Measurements from ENCODE around the gene AMER2.

AMER2 gene, protein sequence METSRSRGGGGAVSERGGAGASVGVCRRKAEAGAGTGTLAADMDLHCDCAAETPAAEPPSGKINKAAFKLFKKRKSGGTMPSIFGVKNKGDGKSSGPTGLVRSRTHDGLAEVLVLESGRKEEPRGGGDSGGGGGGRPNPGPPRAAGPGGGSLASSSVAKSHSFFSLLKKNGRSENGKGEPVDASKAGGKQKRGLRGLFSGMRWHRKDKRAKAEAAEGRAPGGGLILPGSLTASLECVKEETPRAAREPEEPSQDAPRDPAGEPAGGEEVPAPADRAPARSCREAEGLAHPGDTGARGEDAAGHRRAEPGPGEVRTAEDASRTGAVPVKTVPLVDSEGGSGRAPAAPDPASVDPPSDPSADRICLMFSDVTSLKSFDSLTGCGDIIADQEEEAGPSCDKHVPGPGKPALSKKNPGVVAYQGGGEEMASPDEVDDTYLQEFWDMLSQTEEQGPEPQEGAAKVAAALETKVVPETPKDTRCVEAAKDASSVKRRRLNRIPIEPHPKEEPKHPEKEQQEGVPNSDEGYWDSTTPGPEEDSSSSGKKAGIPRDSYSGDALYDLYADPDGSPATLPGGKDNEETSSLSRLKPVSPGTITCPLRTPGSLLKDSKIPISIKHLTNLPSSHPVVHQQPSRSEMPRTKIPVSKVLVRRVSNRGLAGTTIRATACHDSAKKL

DNA sequence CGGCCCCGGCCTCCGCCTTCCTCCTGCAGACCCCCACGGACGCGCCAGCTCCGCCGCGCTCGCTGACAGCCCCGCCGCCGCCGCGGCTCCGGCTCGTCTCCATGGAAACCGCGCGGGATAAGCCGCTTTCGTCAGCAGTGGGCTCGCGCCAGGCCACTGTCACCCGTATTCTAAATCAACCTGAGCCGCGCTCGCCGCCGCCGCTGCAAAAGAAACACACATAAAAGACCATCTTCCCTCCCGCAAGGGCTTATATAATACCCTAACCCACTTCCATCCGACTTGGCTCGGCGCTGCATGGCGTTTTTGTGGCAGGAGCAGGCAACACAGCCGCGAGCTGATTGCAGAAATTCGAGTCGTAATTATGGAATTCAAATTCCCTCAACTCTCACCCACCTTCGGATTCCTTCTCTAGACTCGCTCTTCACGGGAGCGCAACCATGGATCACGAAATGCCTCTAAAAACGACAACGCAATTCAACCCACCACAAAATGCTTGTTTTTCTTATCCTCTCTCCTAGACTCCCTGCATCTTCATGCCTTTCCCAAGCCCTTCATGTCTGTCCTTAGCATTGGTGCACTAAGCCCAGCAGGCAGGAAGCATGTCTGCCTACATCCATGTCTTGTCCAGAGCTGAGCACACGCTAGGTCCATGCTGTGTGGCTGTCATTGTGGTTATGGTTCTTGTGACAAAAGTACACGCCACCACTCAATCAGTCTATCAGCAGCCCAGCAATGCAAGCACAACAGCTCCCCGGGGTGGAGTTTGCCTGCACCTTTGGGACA, at the start of gene AMER2:
Gene AMER2 (minus strand): TSS at position 772 of the 786 bp plus-strand sequence. CDS start 669 bp downstream, at position 103.
- DNase-seq (ENCODE audit: low read depth in 2 of 2): no peak

DNA sequence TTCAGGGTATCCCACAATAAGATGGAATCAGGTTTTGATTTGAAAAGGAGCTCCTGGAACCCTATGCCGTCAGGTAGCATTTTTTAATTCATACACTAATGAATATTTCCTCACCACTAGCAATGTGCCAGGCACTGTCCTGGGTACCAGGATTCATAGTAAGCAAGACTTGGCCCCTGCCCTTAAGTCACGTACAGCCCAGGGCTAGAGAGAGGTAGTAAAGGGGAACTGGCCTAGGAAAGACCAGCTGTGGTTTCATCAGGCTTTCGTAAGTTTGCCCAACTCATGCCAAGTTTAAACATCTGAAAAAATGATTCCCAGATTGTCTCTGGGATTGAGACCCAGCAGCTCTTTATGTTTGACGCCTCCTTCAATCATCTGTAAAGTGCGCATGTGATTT, 45.9 kb upstream of the AMER2 start:
- DNase-seq (ENCODE audit: low read depth in 2 of 2): no peak

DNA sequence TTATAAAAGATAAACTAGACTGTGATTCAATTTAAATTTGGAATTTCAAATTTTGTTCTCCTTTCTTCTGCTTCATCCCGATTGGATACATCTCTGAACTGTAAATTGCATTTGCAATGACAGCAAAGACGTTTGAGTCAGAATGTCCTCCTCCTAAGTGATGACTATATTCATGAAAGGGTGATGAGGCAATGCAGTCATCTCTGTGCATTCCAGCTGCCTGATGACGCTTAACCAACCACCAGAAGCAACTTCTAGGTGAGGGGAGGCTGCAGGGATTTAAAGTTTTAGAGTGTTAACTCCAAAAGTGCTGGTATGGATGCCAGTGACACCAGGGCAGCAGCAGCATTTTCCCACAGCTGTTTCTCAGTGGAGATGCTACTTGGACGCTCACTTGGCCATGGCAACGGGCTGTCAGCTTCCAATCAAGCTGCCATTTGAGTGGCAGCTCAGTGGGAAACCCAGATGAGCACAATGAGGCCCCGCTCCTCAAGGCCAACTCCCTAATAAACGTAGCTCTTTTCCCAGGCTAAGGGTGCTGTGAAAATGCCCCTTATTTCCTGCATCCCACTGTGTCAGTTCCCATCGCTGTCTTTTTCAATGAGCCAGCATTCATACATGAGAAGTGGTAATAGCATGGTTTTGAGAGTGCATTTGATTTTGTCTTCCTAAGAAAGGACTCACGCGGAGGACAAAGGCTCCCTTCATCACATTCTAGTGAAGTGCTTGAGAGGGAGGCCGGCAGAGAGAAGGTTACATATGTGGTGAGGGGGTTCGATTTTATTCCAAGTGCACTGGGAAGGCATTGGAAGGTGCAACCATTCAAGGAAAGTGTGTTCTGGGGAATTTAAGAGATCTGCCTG, 45.2 kb upstream of the AMER2 start:
- no peak for DNase-seq (ENCODE audit: low read depth in 2 of 2)

DNA sequence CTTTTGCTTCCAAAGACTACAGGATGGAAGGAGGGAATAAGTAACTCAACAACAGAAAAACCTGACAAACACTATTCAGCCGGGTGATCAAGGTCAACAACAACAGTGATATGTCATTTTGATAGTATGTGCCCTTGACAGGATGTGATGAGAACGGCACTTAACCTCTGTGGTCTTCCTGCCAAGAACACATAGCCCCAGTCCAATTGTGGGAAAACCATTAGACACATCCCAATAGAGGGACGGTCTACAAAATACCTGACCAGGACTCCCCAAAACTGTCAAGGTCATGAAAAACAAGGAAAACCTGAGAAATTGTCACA, 43.1 kb upstream of the AMER2 start:
- DNase-seq (ENCODE audit: low read depth in 2 of 2): no peak

DNA sequence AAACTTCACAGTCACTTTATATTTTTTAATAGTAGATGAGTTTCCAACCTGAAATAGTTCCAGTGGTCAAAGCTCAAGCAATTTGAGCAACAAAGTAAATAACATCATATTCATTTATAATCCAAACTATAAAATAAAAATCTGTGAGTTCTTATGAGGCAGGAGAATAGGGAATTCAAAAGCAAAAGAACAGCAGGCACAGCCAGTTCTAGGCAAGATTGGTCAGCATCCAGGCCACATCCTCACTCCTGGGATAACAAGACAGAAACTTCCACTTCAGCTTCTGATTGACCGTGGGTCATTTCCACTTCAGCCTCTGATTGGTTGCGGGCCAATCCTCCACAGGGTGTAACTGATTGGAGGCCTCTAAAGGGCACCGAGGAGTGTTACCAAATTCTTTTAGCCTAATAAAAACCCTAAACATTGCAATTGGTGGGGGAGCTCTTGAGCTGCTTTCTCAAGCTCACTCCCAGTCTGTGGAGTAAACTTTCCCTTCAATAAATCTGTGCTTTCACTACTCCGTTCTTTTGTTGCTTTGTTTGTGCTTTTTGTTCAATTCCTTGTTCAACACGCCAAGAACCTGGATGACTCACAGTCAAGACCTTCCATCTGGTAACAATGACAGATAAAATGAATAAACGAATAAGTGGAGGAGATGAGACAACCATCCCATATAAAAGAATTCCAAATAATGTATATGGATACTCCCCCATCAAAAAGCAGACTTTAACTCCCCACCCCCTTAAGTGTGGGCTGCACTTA, 42.6 kb upstream of the AMER2 start:
- DNase-seq (ENCODE audit: low read depth in 2 of 2): no peak

DNA sequence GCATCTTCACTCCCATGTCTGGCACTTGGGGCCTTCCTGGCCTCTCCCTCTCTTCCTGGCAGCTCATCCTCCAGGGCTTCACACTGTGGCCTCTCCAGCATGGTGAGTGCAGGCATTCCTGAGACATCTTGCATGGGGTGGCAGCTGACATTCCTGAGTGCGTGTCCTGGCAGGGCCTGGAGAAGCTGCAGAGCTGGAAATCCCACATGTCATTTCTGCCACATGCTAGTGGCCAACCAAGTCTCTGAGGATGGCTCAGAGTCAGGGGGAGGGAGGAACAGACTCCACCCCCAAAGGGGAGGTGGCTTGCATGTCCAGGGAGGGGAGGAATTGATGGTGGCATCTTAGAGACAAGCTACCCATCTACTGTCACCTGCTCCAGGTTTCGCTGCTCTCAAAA, 41.6 kb upstream of the AMER2 start:
- DNase-seq (ENCODE audit: low read depth in 2 of 2): no peak

DNA sequence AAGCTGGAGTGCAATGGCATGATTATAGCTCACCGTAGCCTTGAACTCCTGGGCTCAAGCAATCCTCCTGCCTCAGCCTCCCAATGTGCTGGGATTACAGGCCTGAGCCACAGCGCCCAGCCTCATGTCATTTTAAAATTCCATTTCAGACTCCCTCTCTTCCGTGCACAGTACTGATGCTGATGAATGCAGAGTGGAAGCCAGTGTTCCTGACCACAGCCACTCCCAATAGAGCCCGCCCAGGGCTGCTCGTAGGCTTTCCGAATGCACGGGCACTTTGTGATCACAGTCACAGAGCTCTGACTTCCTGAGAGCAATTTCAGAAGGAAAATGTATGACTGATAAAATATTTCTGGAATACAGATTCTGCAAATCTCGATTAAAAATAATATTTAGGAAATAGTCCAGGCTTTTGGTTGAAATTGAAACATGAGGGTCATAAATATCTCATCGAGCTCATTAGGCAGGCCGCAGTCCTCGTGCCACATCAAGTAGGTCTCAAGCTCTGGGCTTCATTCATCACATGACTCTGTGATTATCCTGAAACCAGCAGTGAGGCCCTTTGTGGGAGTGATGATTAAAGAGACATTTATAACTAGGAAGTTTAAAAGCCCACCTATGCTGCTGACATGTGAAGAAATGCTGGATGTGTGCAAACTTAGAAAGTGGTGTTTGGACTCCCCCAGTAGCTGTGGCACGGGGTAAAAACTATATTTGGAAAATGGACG, 38.9 kb upstream of the AMER2 start:
- no peak for DNase-seq (ENCODE audit: low read depth in 2 of 2)

DNA sequence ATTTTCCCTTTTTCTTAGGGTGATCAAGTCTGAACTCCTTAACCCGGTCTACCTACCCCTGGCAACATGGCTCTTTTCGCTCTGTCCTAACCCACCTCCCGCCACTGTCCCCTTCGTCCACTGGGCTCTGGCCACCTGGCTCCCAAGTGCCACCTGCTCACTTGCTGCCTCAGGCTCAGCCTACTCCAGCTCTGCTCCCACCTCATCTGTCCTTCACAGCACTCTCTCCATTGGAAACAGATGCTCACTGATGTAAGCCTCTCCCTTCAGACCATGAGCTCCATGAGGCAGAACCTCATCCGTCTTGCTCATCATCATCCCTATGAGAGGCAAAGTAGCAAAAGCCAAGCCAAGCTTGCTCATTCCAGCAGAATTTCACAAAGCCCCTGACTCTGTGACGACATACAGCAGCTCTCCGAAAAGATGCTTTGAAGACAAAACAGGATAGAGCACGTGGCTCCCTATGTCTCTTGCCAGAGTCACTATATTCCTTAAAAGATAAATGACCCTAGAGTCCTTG, 35.3 kb upstream of the AMER2 start:
- DNase-seq (ENCODE audit: low read depth in 2 of 2): no peak

DNA sequence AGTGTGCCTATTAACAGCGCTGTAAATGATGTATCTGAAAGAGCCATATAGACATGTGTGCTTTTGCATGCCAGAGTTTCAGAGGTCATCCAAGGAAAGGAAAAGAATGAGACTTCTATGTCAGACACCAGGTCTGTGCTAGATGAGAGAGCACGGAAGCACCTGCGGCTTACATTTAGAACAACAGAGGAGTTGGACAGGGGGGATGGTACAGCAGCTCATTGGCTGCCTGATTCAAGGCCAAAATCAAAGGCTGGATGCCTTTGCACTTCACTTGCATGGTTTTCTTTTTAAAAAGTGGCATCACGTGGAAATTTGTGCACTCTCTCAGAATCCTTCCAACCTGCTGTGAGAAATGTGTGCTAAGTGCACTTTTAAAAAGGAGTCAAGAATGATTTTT, 32.8 kb upstream of the AMER2 start:
- no peak for DNase-seq (ENCODE audit: low read depth in 2 of 2)

DNA sequence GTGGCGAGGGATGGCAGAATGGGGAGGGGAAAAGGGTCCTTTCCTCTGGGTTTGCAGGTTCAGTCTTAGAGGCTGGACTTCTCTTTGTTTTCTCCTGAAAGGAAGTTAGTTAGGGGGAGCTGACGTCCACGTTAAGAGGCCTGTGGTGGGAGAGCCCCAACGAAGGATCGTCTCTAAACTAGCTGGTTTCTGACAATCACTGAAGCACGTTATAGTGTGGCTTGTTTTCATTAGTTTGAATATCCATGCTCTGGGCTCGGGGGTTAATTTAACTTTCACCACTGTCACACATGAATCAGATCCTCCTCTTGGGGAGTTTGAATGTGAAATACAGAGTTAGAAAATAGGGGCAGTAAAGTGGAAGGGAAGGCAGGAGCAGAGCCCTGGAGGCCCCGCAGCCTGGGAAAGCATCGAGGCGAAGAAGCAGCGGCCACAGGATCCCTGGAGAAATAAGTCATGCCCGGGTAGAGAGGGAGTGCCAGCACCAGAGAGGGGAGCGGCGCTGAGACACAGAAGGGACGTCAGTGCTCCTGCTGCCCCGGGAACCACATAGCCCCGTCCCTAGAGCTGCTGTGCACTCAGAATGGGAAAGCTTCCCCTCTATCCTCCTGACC, 31.1 kb upstream of the AMER2 start:
- no peak for DNase-seq (ENCODE audit: low read depth in 2 of 2)

DNA sequence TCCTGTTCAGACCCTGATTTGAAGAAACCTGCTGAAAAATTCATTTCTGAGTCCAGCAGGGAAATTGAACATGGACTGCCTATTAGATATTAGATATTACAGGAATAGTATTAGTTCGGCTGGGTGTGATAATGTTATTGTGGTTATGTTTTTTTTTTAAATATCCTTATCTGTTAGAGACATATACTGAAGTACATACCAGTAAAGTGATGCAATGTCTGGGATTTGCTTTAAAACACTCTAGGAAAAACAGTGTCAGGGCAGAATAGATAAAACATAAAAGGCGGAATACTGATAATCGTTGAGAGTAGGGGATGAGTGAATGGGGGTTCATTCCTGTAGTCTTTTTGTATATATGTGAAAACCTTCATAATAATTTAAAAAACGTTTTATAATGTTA, 28.7 kb upstream of the AMER2 start:
- no peak for DNase-seq (ENCODE audit: low read depth in 2 of 2)

DNA sequence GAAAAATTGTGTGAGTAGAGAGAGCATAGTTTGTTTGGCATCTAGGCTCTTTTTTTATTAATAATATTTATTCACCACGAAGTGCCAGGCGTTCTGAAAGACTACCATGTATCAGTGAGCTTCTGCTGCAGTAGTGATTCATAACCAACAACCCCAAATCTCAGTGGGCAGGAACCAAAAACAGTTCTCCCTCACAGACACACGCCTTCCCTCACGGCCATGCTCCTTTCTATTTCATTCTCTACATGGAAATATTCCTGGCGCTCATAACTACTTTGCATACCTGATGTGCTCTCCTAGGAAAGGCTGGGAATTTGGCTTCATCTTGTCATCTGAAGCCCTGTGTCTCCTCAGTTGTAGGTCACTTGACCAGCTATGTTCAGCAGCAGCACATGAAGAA, 26.6 kb upstream of the AMER2 start:
- DNase-seq (ENCODE audit: low read depth in 2 of 2): no peak

DNA sequence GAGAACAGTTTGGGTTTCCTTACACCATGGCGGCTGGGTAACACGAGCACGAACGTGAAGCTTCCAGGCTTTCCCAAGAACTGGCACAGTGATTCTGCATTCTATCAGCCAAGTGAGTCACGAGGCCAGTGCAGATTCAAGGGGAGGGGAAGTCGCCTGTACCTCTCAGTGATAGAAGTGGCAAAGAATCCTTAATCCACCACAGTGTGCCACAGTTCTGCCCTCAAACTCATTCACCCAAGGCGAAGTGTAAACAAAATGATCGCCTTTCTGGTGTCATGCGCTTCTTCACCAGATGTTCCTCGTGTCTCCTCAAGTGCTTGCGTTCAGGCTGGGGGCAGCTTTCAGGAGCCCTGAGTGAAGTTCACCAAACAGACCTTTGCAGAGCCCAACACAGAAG, 24.9 kb upstream of the AMER2 start:
- no peak for DNase-seq (ENCODE audit: low read depth in 2 of 2)

DNA sequence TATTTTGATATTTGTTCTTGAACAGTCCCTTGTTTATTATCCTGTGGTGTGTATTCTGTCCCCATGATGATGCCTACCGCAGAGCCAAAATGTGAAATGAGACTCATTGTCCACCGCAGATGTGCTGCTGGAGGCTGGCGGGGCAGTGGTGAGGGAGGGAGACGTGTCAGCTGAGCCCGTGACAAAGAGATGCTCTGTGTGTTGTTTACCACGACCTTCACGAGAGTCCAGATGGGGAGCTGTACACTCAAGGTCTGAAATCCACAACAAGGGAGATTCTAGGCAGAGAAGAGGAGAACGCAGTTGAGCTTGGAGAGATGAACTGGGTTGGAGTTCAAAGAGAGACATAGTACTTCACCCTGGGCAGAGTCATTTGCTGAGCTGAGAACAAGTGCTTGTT, 20.8 kb upstream of the AMER2 start:
- DNase-seq (ENCODE audit: low read depth in 2 of 2): no peak

DNA sequence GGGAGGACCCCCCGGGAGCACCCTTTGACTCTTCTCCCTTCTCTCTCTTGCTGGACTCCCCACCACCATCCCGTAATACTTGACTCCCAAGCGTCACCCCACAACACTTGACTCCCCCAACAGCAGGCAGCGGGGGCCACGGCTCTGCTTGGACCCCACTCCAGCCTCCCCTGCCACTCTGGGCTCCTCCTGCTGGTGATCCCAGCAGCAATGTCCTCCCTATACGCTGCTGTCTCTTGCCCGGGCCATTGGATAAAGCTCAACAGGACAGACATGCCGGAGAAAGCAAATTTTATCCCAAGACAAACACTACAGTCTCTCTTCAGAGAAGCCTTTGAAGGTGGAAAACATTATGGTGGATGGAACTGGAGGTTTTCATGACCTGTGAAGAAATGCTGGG, 20.4 kb upstream of the AMER2 start:
- no peak for DNase-seq (ENCODE audit: low read depth in 2 of 2)

DNA sequence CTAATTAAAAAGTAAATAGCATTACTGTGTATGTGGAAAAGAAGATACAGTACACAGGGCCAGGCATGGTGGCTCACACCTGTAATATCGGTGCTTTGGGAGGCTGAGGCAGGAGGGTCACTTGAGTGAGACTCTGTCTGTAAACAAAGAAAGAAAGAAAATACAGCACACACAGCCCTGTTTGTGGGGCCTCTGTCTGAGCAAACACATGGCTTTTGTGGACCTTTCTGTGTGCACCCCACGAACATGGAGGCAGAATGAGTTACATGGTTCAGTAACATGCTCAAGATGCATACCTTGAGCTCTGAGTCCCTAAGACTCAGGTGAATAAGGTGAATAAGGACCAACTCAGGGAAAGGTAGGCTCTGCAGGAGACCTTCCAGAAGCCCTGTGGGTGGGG, 20.0 kb upstream of the AMER2 start:
- no peak for DNase-seq (ENCODE audit: low read depth in 2 of 2)

DNA sequence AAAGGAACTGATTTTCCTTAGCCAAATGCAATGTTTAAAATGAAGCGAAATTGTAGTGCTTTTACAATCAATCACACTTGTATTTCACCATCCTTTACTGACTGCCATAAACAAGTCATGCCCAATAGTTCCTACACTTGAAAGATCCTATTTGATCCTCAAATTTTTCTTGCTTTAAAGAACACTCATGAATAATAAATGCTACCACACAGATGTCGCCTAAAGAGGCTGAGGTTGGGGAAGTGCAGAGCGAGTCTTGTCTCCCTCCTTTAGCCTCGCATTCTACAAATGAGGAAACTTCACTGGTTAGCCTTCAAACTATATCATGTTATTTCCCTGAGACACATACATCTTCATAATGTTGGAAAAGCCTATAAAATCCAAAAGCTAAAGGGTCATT, 18.7 kb upstream of the AMER2 start:
- no peak for DNase-seq (ENCODE audit: low read depth in 2 of 2)

DNA sequence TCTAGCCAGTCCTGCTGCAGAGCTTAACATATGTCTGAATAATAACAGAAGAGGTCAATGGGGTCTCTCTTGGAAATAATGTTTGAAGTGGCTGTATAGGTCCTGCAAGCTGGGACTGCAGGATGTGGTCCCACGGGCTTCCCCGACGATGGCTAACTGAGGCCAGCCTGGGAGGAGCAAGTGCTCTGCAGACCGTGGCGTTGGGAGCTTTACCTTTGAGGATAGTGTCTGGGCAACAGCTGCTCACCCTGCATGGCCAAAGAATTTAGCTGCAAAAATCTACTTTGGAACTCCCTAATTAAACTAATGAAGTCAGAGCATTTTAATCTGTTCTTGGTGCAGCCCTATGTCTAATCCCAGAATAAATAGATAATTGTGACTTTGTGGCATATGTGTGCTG, 18.2 kb upstream of the AMER2 start:
- no peak for DNase-seq (ENCODE audit: low read depth in 2 of 2)

DNA sequence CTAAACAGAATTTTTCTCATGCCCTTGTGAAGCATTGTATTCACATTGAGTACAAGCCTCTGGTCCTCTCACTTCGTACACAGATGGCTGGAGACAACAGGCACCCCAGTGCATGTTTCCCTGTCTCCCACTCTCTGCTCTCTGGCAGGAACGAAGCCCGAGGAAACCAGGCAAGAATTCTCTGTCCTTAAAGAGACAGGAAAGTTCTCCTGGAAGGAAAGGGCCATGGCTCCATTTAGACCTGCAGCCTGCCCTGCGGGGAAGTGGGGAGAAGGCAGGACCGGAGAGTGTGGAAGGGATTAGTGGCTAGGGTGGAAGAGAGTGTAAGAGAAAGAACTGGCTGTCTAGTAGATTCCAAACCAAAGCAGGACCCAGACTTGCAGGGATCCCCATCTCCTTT, 15.5 kb upstream of the AMER2 start:
- DNase-seq (ENCODE audit: low read depth in 2 of 2): no peak

DNA sequence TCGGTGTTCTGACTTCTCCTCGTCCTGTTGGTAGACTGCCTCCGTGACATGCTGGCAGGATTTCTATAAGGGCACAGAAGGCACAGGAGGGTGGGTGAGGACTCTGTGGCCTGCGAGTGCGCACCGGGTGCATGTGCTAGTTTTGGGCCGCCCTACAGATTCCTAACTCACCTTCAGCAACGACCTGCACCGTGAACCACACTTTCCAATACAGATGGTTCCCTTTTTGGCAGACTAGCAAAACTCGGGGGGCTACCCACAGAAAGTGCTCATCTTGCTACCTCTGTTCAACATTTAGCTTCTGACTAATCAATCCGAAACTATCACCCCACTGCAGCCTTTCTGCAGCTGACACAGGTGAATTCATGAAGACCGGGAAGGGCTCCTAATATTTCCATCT, 14.1 kb upstream of the AMER2 start:
- DNase-seq (ENCODE audit: low read depth in 2 of 2): no peak

All from fibroblast of skin of left biceps (primary cell).